ENCODE measurements around the gene ST8SIA1. TPM values are rescaled to one million over a fixed set of nuclear protein-coding genes. Genes with fewer than 3 reads are reported as not detected.

ST8SIA1 gene
- total RNA-seq, 2 donors from 2014 or later, result 6.4 to 6.9 TPM

- Histone ChIP-seq H3K9me3 (no peaks in the 10 kb centered on the region), H3K27me3 (replicated peaks; ENCODE audit: insufficient read depth) (no peaks in the 10 kb centered on the region), H3K36me3 (no peaks in the 10 kb centered on the region), H3K4me3 (no peak overlapping the region), H3K4me1 (ENCODE audit: control insufficient read depth in 1 of 2, low read depth in 2 of 2) (no peaks in the 10 kb centered on the region), H3K27ac (no peak overlapping the region)
- DNase-seq (ENCODE audit: low spot score) (no peak), ATAC-seq (ENCODE audit: insufficient number of reproducible peaks, low FRiP score, low read depth) (no peak)
- TF ChIP-seq CTCF (IDR thresholded peaks at IDR 0.05), result no peak
Observed at GRCh38 chr12:22202847-22203246, 131.7 kb downstream of the ST8SIA1 start.

GRCh38 chr12:22201101-22201500 lies 133.4 kb downstream of the ST8SIA1 start:
- Histone ChIP-seq H3K4me1 (ENCODE audit: control insufficient read depth in 1 of 2, low read depth in 2 of 2) (no peaks in the 10 kb centered on the region), H3K9me3 (no peaks in the 10 kb centered on the region), H3K27ac (no peak overlapping the region), H3K4me3 (no peak overlapping the region), H3K36me3 (no peaks in the 10 kb centered on the region), H3K27me3 (replicated peaks; ENCODE audit: insufficient read depth) (no peaks in the 10 kb centered on the region)
- TF ChIP-seq CTCF (IDR thresholded peaks at IDR 0.05), result no peak
- ATAC-seq (ENCODE audit: insufficient number of reproducible peaks, low FRiP score, low read depth), result no peak
- DNase-seq (ENCODE audit: low spot score), result no peak

- H3K4me1 ChIP-seq (ENCODE audit: control insufficient read depth in 1 of 2, low read depth in 2 of 2), result no peaks in the 10 kb centered on the region
- no peak overlapping the region for H3K27ac ChIP-seq
- no peak overlapping the region for H3K4me3 ChIP-seq
- no peaks in the 10 kb centered on the region for H3K27me3 ChIP-seq (replicated peaks; ENCODE audit: insufficient read depth)
- ATAC-seq (ENCODE audit: insufficient number of reproducible peaks, low FRiP score, low read depth) (no peak), DNase-seq (ENCODE audit: low spot score) (no peak)
- H3K36me3 ChIP-seq, result no peaks in the 10 kb centered on the region
- no peak for TF ChIP-seq CTCF (IDR thresholded peaks at IDR 0.05)
- H3K9me3 ChIP-seq, result no peaks in the 10 kb centered on the region
Observed at GRCh38 chr12:22196236-22196635, 138.3 kb downstream of the ST8SIA1 start.

GRCh38 chr12:22190969-22191368 lies 143.5 kb downstream of the ST8SIA1 start:
- Histone ChIP-seq H3K27me3 (replicated peaks; ENCODE audit: insufficient read depth) (no peaks in the 10 kb centered on the region), H3K4me1 (ENCODE audit: control insufficient read depth in 1 of 2, low read depth in 2 of 2) (no peaks in the 10 kb centered on the region), H3K4me3 (no peak overlapping the region), H3K36me3 (no peaks in the 10 kb centered on the region), H3K9me3 (no peaks in the 10 kb centered on the region), H3K27ac (no peak overlapping the region)
- ATAC-seq (ENCODE audit: insufficient number of reproducible peaks, low FRiP score, low read depth) (no peak), DNase-seq (ENCODE audit: low spot score) (no peak)
- TF ChIP-seq CTCF (IDR thresholded peaks at IDR 0.05), result no peak

- no peaks in the 10 kb centered on the region for H3K4me1 ChIP-seq (ENCODE audit: control insufficient read depth in 1 of 2, low read depth in 2 of 2)
- H3K4me3 ChIP-seq, result no peak overlapping the region
- TF ChIP-seq CTCF (IDR thresholded peaks at IDR 0.05), result no peak
- H3K27ac ChIP-seq, result no peak overlapping the region
- no peaks in the 10 kb centered on the region for H3K27me3 ChIP-seq (replicated peaks; ENCODE audit: insufficient read depth)
- ATAC-seq (ENCODE audit: insufficient number of reproducible peaks, low FRiP score, low read depth), result no peak
- no peak for DNase-seq (ENCODE audit: low spot score)
- no peaks in the 10 kb centered on the region for H3K9me3 ChIP-seq
- no peaks in the 10 kb centered on the region for H3K36me3 ChIP-seq
Observed at GRCh38 chr12:22188431-22188830, 146.1 kb downstream of the ST8SIA1 start.
